ENCODE results near the gene PLD1.

Gene PLD1

GRCh38 chr3:171703144-171703543 lies 107.1 kb downstream of the PLD1 start:
- TF ChIP-seq SETDB1 (IDR thresholded peaks at IDR 0.05; ENCODE audit: insufficient read length, low read length), result peak; percentile 81
- no peak for TF ChIP-seq TCF7L2 (IDR thresholded peaks at IDR 0.05; ENCODE audit: borderline replicate concordance, low read depth, low read length)
- no peak overlapping the region for H3K27ac ChIP-seq (ENCODE audit: extremely low read depth, low read depth, low read length)
- no peaks in the 10 kb centered on the region for H3K4me1 ChIP-seq (ENCODE audit: control insufficient read depth, insufficient read depth, low read length)
- CTCF ChIA-PET, result interaction anchor here (0.6 to 1.0 kb wide), 12 partner anchors 12 to 630 kb away, joined by 3 to 6 read pairs (median 4); no protein-coding TSS in a partner anchor
- H3K36me3 ChIP-seq (ENCODE audit: control insufficient read depth in 2 of 2, insufficient read depth in 1 of 2, low read length in 2 of 2), result no peaks in the 10 kb centered on the region
- H3K4me3 ChIP-seq (ENCODE audit: low read depth, low read length), result no peak overlapping the region
- no peaks in the 10 kb centered on the region for H3K9me3 ChIP-seq (ENCODE audit: control insufficient read depth, insufficient read depth, low read depth, low read length)
- POLR2A ChIA-PET, result no interaction called here

- H3K36me3 ChIP-seq (ENCODE audit: control insufficient read depth in 2 of 2, insufficient read depth in 1 of 2, low read length in 2 of 2), result no peaks in the 10 kb centered on the region
- ChIA-PET CTCF (interaction anchor here (0.6 to 1.3 kb wide), 3 partner anchors 11 to 130 kb away, joined by 3 to 6 read pairs (median 3); no protein-coding TSS in a partner anchor), POLR2A (no interaction called here)
- H3K9me3 ChIP-seq (ENCODE audit: control insufficient read depth, insufficient read depth, low read depth, low read length), result no peaks in the 10 kb centered on the region
- TF ChIP-seq HOXC10 (CRISPR knock-in tag; IDR thresholded peaks at IDR 0.05) (no peak), ZNF792 (tag by site-specific recombination; IDR thresholded peaks at IDR 0.05) (no peak), ZNF169 (tag by site-specific recombination; IDR thresholded peaks at IDR 0.05) (no peak), ZNF555 (tag by site-specific recombination; conservative IDR thresholded peaks at IDR 0.05) (no peak), ELK4 (IDR thresholded peaks at IDR 0.05; ENCODE audit: borderline replicate concordance, low read depth, low read length) (no peak), ZBTB11 (tag by site-specific recombination; conservative IDR thresholded peaks at IDR 0.05; ENCODE audit: low read depth) (no peak), ZNF133 (tag by site-specific recombination; IDR thresholded peaks at IDR 0.05) (no peak), ZNF404 (tag by site-specific recombination; IDR thresholded peaks at IDR 0.05) (no peak)
- no peaks in the 10 kb centered on the region for H3K4me1 ChIP-seq (ENCODE audit: control insufficient read depth, insufficient read depth, low read length)
- no peak overlapping the region for H3K27ac ChIP-seq (ENCODE audit: extremely low read depth, low read depth, low read length)
- H3K4me3 ChIP-seq (ENCODE audit: low read depth, low read length), result no peak overlapping the region
Observed at GRCh38 chr3:171700653-171701052, 109.6 kb downstream of the PLD1 start.

GRCh38 chr3:171700157-171700556 lies 110.1 kb downstream of the PLD1 start:
- CTCF ChIA-PET, result interaction anchor here (0.6 kb wide), 1 partner anchor 18 kb away, joined by 3 read pairs; no protein-coding TSS in a partner anchor
- Histone ChIP-seq H3K9me3 (ENCODE audit: control insufficient read depth, insufficient read depth, low read depth, low read length) (no peaks in the 10 kb centered on the region), H3K27ac (ENCODE audit: extremely low read depth, low read depth, low read length) (no peak overlapping the region), H3K36me3 (ENCODE audit: control insufficient read depth in 2 of 2, insufficient read depth in 1 of 2, low read length in 2 of 2) (no peaks in the 10 kb centered on the region), H3K4me3 (ENCODE audit: low read depth, low read length) (no peak overlapping the region), H3K4me1 (ENCODE audit: control insufficient read depth, insufficient read depth, low read length) (no peaks in the 10 kb centered on the region)
- POLR2A ChIA-PET, result no interaction called here
- TF ChIP-seq PRDM1 (tag by site-specific recombination; IDR thresholded peaks at IDR 0.05) (peak; percentile 85), ZFP37 (tag by site-specific recombination; IDR thresholded peaks at IDR 0.05) (no peak), BCL11B (tag by site-specific recombination; IDR thresholded peaks at IDR 0.05; ENCODE audit: low read depth) (no peak), ZXDB (tag by site-specific recombination; IDR thresholded peaks at IDR 0.05) (no peak), ZNF596 (tag by site-specific recombination; IDR thresholded peaks at IDR 0.05) (peak; percentile 89), TCF7L2 (IDR thresholded peaks at IDR 0.05; ENCODE audit: borderline replicate concordance, low read depth, low read length) (no peak), ZNF677 (tag by site-specific recombination; IDR thresholded peaks at IDR 0.05) (no peak), ZNF18 (tag by site-specific recombination; IDR thresholded peaks at IDR 0.05) (no peak), ZNF549 (tag by site-specific recombination; IDR thresholded peaks at IDR 0.05) (no peak), ZNF280D (tag by site-specific recombination; IDR thresholded peaks at IDR 0.05) (no peak), ATF2 (tag by site-specific recombination; IDR thresholded peaks at IDR 0.05; ENCODE audit: low read depth) (no peak)

All from HEK293 (cell line).